NCI-H82 treated with DMSO at 0.1 percent for 48 hours (cell line): ENCODE measurements around the gene TRIP13.

ENCODE experiments used
- DNase-seq: peaks from one replicate; lab custom pipeline; 2025; ENCODE audit not compliant: unreplicated experiment; lab: John Stamatoyannopoulos, UW

TRIP13 gene

GRCh38 chr5:963673-964531 lies 71.2 kb downstream of the TRIP13 start:
- DNase-seq, result no peak

- DNase-seq, result no peak
Observed at GRCh38 chr5:964821-965220, 72.1 kb downstream of the TRIP13 start.

GRCh38 chr5:965604-966344 lies 73.1 kb downstream of the TRIP13 start:
- DNase-seq, result no peak

GRCh38 chr5:966345-966710 lies 73.6 kb downstream of the TRIP13 start:
- DNase-seq, result no peak

- no peak for DNase-seq
Observed at GRCh38 chr5:966941-967340, 74.3 kb downstream of the TRIP13 start.
